Left ventricle myocardium inferior (tissue), 1 donor: ENCODE measurements around the gene SV2C. TPM values are rescaled to one million over a fixed set of nuclear protein-coding genes. Genes with fewer than 3 reads are reported as not detected.

Source experiments
- DNase-seq: peaks from one replicate; pipeline ENCODE4 v3.0.0-alpha.2; 2020
- H3K27ac ChIP-seq: fragments of 200-600 bp; replicated peaks from 2 replicates; pipeline ENCODE4 v1.8.0; 2021
- H3K27me3 ChIP-seq: fragments of 200-600 bp; 2 replicates; pipeline ENCODE4 v1.8.0; 2021; ENCODE audit warnings: low read depth
- H3K36me3 ChIP-seq: fragments of 200-600 bp; 2 replicates; pipeline ENCODE4 v1.8.0; 2021
- H3K4me1 ChIP-seq: fragments of 200-600 bp; 2 replicates; pipeline ENCODE4 v1.8.0; 2021
- H3K4me3 ChIP-seq: fragments of 200-600 bp; 2 replicates; pipeline ENCODE4 v1.8.0; 2021; ENCODE audit warnings: mild to moderate bottlenecking, moderate library complexity
- H3K9me3 ChIP-seq: fragments of 200-600 bp; replicated peaks from 2 replicates; pipeline ENCODE4 v1.8.0; 2021
- intact Hi-C: fragments of 100-400 bp; cut with micrococcal nuclease; formaldehyde crosslinking; loops from one replicate; pipeline ENCODE4 v1.11.0; 2022
- total RNA-seq: library from RNA; stranded (reverse); fragmentation: NEBNext Ultra II Directional; extraction: Animal tissue kit (Norgen Biotek cat#: 25700); gene quantifications from one replicate; pipeline ENCODE4 v1.2.1, GENCODE V29; 2021
- TF ChIP-seq, protein P1 (sequence below): fragments of 200-600 bp; IDR thresholded peaks from 2 replicates; pipeline ENCODE4 v1.8.0; 2021; ENCODE audit warnings: antibody characterized with exemption, mild to moderate bottlenecking, borderline replicate concordance
- donor health status: DM: no; HTN: yes; CAD: no; lungs with severe emphysema.

The SV2C gene
- total RNA-seq, 1 donor from 2014 or later: 0.44 TPM

DNA sequence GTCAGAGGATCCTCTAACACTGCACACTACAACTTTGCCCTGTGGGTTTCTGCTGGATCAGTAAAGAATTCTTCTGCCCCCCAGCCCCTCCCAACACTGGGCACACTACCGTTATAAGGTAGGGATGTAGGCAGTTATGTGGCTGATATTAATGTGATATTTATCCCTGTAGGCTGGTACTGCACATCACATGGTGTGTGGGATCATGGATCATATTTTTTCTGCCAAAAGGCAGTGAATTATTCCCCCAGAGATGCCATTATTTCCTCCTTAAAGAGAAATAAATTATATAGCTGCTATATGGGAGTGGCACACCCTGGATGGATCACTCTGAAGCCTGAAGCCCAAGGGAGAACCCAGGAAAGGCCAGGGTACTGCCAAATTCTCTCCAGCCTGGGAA is 69.5 kb downstream of the SV2C start:
- TF ChIP-seq, protein P1, sequence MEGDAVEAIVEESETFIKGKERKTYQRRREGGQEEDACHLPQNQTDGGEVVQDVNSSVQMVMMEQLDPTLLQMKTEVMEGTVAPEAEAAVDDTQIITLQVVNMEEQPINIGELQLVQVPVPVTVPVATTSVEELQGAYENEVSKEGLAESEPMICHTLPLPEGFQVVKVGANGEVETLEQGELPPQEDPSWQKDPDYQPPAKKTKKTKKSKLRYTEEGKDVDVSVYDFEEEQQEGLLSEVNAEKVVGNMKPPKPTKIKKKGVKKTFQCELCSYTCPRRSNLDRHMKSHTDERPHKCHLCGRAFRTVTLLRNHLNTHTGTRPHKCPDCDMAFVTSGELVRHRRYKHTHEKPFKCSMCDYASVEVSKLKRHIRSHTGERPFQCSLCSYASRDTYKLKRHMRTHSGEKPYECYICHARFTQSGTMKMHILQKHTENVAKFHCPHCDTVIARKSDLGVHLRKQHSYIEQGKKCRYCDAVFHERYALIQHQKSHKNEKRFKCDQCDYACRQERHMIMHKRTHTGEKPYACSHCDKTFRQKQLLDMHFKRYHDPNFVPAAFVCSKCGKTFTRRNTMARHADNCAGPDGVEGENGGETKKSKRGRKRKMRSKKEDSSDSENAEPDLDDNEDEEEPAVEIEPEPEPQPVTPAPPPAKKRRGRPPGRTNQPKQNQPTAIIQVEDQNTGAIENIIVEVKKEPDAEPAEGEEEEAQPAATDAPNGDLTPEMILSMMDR: no peak
- Histone ChIP-seq H3K36me3 (no peaks in the 10 kb centered on the region), H3K9me3 (peaks cover 5% of the 10 kb centered on the region), H3K4me1 (no peaks in the 10 kb centered on the region), H3K27ac (no peak overlapping the region), H3K27me3 (no peaks in the 10 kb centered on the region), H3K4me3 (no peak overlapping the region)
- no peak for DNase-seq
- intact Hi-C loops: no loop called here

DNA sequence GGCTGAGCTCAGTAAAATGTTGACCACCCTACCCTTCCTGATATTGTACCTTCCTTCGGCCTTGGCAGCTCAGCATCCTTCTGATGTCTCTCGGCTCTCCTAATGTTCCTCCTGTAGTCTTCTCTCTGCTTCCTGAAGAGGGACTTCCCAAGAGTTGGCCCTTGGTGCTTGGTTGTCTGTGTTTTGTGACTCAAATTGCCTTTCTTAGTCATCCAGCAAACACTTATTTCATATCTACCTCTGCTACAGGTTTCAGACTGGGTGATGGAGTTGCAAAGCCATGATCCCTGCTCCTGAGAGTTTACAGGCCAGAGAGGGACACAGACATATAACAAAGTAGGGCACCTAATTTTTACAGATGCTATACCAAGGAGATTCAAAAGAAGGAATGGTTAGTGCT is 70.1 kb downstream of the SV2C start:
- intact Hi-C loops: no loop called here
- peaks cover 5% of the 10 kb centered on the region for H3K9me3 ChIP-seq
- no peak for DNase-seq
- H3K27ac ChIP-seq: no peak overlapping the region
- H3K36me3 ChIP-seq: no peaks in the 10 kb centered on the region
- TF ChIP-seq, protein P1: no peak
- no peaks in the 10 kb centered on the region for H3K27me3 ChIP-seq
- no peaks in the 10 kb centered on the region for H3K4me1 ChIP-seq
- no peak overlapping the region for H3K4me3 ChIP-seq

DNA sequence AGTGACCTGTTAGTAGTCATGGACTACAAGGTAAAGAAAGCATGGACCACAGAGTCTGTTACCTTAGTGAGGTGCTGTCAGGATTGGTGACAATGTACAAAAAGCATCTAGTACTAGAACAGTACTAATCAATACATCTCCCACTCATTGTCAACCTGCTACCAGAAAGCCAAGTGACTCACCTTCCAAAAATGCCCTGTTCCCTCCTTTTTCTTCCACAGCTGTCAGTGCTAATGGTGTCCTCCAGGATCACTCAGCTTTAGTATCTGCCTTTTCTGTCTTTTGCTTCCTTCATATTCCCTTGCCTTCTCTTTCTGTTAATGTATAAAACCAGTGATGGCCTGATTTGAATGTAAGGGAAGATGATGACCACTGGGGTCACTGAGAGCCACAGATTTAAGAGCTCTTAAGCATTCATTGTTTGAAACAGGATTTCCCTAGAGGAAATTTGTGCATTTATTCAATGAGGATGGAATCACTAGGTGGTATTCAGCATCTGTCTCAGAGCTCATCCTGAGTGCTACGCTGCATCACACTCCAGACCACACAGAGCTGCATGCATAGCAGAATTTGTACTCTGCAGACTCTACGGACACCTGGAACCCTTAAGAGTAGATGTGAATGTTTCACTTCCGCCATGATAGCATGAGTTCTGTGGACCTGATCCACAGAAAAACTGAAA is 71.0 kb downstream of the SV2C start:
- DNase-seq: no peak
- Histone ChIP-seq H3K4me3 (no peak overlapping the region), H3K36me3 (no peaks in the 10 kb centered on the region), H3K27me3 (no peaks in the 10 kb centered on the region), H3K4me1 (no peaks in the 10 kb centered on the region), H3K27ac (no peak overlapping the region), H3K9me3 (peaks cover 5% of the 10 kb centered on the region)
- intact Hi-C loops: no loop called here
- TF ChIP-seq, protein P1: no peak

DNA sequence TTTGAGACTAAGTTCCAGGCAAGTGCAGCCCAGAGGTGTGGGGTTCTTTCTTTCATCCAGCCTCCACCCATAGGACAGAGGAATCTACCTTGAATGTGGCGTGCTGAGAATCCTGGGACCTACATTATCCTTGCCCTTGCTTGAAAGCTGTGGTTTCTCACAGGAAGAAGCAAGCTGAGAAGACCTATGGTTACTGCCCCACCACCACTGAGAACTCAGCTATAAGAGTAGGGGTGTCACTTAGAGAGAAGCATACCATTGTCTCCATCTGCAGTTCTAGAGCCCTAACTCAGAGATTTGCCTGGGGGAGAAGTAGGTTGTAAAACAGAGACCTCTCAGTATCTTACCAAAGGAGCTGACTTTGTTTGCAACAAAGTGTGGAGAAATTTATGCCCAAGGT is 72.4 kb downstream of the SV2C start:
- Histone ChIP-seq H3K4me3 (no peak overlapping the region), H3K9me3 (peaks cover 5% of the 10 kb centered on the region), H3K4me1 (no peaks in the 10 kb centered on the region), H3K36me3 (no peaks in the 10 kb centered on the region), H3K27me3 (no peaks in the 10 kb centered on the region), H3K27ac (no peak overlapping the region)
- DNase-seq: no peak
- TF ChIP-seq, protein P1: no peak
- intact Hi-C loops: no loop called here

DNA sequence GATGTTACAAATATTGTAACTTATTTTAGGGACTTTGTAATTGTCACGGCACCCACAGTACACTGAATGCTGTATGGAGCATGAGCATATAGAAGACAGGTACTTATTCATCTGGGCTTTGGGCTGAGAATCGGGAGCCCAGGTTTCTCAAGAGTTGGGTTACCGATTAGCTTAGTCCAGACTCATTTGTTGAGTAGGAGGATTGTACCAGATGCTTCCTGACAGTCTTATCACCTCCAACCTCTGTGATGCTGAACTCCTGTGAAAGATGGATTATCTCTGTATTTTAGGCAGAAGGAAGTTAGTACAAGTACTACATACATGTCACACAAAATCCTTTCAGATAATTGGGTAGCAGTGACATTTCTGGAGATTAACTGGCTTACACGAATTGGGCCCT is 79.2 kb downstream of the SV2C start:
- H3K4me1 ChIP-seq: no peaks in the 10 kb centered on the region
- no peak for DNase-seq
- H3K9me3 ChIP-seq: peaks cover 7% of the 10 kb centered on the region
- H3K4me3 ChIP-seq: no peak overlapping the region
- intact Hi-C loops: no loop called here
- H3K27me3 ChIP-seq: no peaks in the 10 kb centered on the region
- H3K36me3 ChIP-seq: no peaks in the 10 kb centered on the region
- TF ChIP-seq, protein P1: no peak
- H3K27ac ChIP-seq: no peak overlapping the region
